Measurements from ENCODE around the gene TAF12. TPM values are rescaled to one million over a fixed set of nuclear protein-coding genes. Genes with fewer than 3 reads are reported as not detected.
A peak's percentile ranks its signal among the peaks of the same experiment; 100 is the strongest.

The TAF12 gene
- total and polyA plus RNA-seq, 10 of the 15 experiments (the other 5 are each of a cell fraction or from before 2014, with no cell fraction given), result 18.3 to 43.3 (median 28.6) TPM

GRCh38 chr1:28581531-28582247 lies 61.2 kb downstream of the TAF12 start:
- ChIA-PET SMC1A (ENCODE audit: uncharacterized antibody, unreplicated experiment) (interaction anchor here (0.9 to 7.6 kb wide), 13 partner anchors 9 to 497 kb away, joined by 3 to 83 read pairs (median 4); partner anchors contain the start of genes RAB42, TAF12 and TRNAU1AP), POLR2A (interaction anchor here (0.5 to 8.6 kb wide), 29 partner anchors 8 to 346 kb away, joined by 3 to 132 read pairs (median 4); partner anchors contain the start of genes ATP5IF1, RCC1, TAF12 and TRNAU1AP), RAD21 (ENCODE audit: unreplicated experiment) (interaction anchor here (0.6 to 6.3 kb wide), 22 partner anchors 9 to 809 kb away, joined by 3 to 108 read pairs (median 4); partner anchors contain the start of genes GMEB1, PHACTR4, STX12 and TAF12), CTCF (interaction anchor here (0.7 to 5.5 kb wide), 13 partner anchors 11 to 332 kb away, joined by 3 to 49 read pairs (median 4); partner anchors contain the start of genes TAF12 and TRNAU1AP)
- H3K79me2 ChIP-seq (ENCODE audit: control insufficient read depth, insufficient read depth, low read length), result peaks cover 38% of the 10 kb centered on the region
- under 1% methylated on average over 75 of the region's 75 CpGs for WGBS (ENCODE audit: insufficient coverage, insufficient replicate concordance, low lambda C conversion rate, missing lambda C conversion rate)
- H3K27me3 ChIP-seq (replicated peaks in 1 of 2; ENCODE audit: control insufficient read depth in 2 of 2, insufficient read depth in 2 of 2, low read length in 1 of 2), result no peaks in the 10 kb centered on the region
- peak overlapping the region; percentile 55 for H3K27ac ChIP-seq (ENCODE audit: control insufficient read depth, insufficient read depth)
- H3K9ac ChIP-seq (ENCODE audit: control insufficient read depth, insufficient read depth, low read length), result peak overlapping the region; percentile 95
- in situ Hi-C loops (cut with MboI), result no loop called here
- peak overlapping the region; percentile 96 for H2AFZ ChIP-seq (ENCODE audit: control insufficient read depth, low read depth, low read length)
- no peaks in the 10 kb centered on the region for H3K9me3 ChIP-seq (replicated peaks; ENCODE audit: control insufficient read depth, insufficient read depth, low read length)
- no TSS peak for BruUV-seq (replicated peaks)
- intact Hi-C loops (cut with micrococcal nuclease; ENCODE audit: unreplicated experiment), result loop anchor here (1.0 to 2.0 kb wide), 3 partner anchors 29 to 67 kb away; partner anchors contain the start of genes RNU11 and TRNAU1AP
- peak; percentile 78 for DNase-seq (ENCODE audit: low read depth, low spot score)
- FAIRE-seq, result no peak
- peaks cover 14% of the 10 kb centered on the region for H3K4me1 ChIP-seq (ENCODE audit: control insufficient read depth, insufficient read depth, low read length)
- peak; percentile 91 for ATAC-seq
- H4K20me1 ChIP-seq (ENCODE audit: control insufficient read depth, insufficient read depth), result peaks cover 12% of the 10 kb centered on the region
- peak overlapping the region; percentile 56 for H3K4me2 ChIP-seq (ENCODE audit: control insufficient read depth, insufficient read depth)
- peak overlapping the region; percentile 99 for H3K4me3 ChIP-seq
- peaks cover 13 to 36% of the 10 kb centered on the region in 2 experiments for H3K36me3 ChIP-seq (ENCODE audit: control insufficient read depth in 2 of 2, insufficient read depth in 2 of 2, low read length in 1 of 2)
- TF ChIP-seq BMI1 (IDR thresholded peaks at IDR 0.05; ENCODE audit: borderline replicate concordance) (no peak), FOXM1 (IDR thresholded peaks at IDR 0.05; ENCODE audit: low read depth, low read length) (peak; percentile 13; the same call in 1 of the 2 replicates), MYC (IDR thresholded peaks at IDR 0.05; ENCODE audit: insufficient read depth, insufficient read length, insufficient replicate concordance, low read length, severe bottlenecking) (peak; percentile 80), NFYA (IDR thresholded peaks at IDR 0.05; ENCODE audit: borderline replicate concordance, low read depth, low read length) (no peak), DPF2 (IDR thresholded peaks at IDR 0.05) (peak; percentile 73; the same call in 1 of the 2 replicates), TARDBP (IDR thresholded peaks at IDR 0.05; ENCODE audit: borderline replicate concordance) (peak; percentile 47; the same call in 1 of the 2 replicates), RELA (IDR thresholded peaks at IDR 0.05; ENCODE audit: borderline replicate concordance, partially characterized antibody) (peak; percentile 73), ZSCAN29 (IDR thresholded peaks at IDR 0.05) (no peak), ELK1 (IDR thresholded peaks at IDR 0.05; ENCODE audit: low read depth, low read length) (peak; percentile 66), KAT2A (conservative IDR thresholded peaks at IDR 0.05; ENCODE audit: control insufficient read depth, low read depth, low read length) (no peak), NR2F1 (conservative IDR thresholded peaks at IDR 0.05) (peak; percentile 62; the same call in 1 of the 2 replicates), CEBPZ (IDR thresholded peaks at IDR 0.05; ENCODE audit: low read depth, low read length) (no peak), E2F4 (IDR thresholded peaks at IDR 0.05; ENCODE audit: low read depth, low read length) (peak; percentile 46; the same call in 1 of the 2 replicates)

Data from GM12878 (cell line).